Karpas-422 (cell line): ENCODE results near the gene EFS. TPM values are rescaled to one million over a fixed set of nuclear protein-coding genes. Genes with fewer than 3 reads are reported as not detected.
"Not testable (repeated sequence)": the region's sequence is repeated elsewhere in the genome, so short reads cannot be mapped to it uniquely, and the experiment has no call there.

Experiments used
- DNase-seq: peaks from one replicate; pipeline ENCODE4 v3.0.0-alpha.2; 2015
- H2AFZ ChIP-seq: fragments of 200-600 bp; sonication (generic); 2 replicates; pipeline ENCODE4 v1.6.1; 2014; ENCODE audit warnings: antibody characterized with exemption, low read length, mixed read lengths
- H3K27ac ChIP-seq: fragments of 200-600 bp; sonication (generic); 2 replicates; pipeline ENCODE4 v1.5.1; 2014; ENCODE audit warnings: mild to moderate bottlenecking, low read length, moderate library complexity
- H3K27me3 ChIP-seq: fragments of 200-600 bp; sonication (generic); 2 replicates; pipeline ENCODE4 v1.6.1; 2014; ENCODE audit warnings: low read length, mixed read lengths
- H3K36me3 ChIP-seq: fragments of 200-600 bp; sonication (generic); 2 replicates; pipeline ENCODE4 v1.6.1; 2014; ENCODE audit warnings: low read length, mixed read lengths; ENCODE audit not compliant: insufficient read depth
- H3K4me1 ChIP-seq: fragments of 200-600 bp; sonication (generic); 2 replicates; pipeline ENCODE4 v1.6.1; 2014; ENCODE audit warnings: mild to moderate bottlenecking, low read length, mixed read lengths
- H3K4me2 ChIP-seq: fragments of 200-600 bp; sonication (generic); 2 replicates; pipeline ENCODE4 v1.6.1; 2014; ENCODE audit warnings: low read length, low read depth, mild to moderate bottlenecking; ENCODE audit not compliant: poor library complexity, severe bottlenecking
- H3K4me3 ChIP-seq: fragments of 200-600 bp; sonication (generic); 2 replicates; pipeline ENCODE4 v1.5.1; 2014; ENCODE audit warnings: mild to moderate bottlenecking, antibody characterized with exemption, low read length, mixed read lengths
- H3K79me2 ChIP-seq: fragments of 200-600 bp; sonication (generic); 2 replicates; pipeline ENCODE4 v1.6.1; 2014; ENCODE audit warnings: mild to moderate bottlenecking, low read length, mixed read lengths
- H3K9ac ChIP-seq: fragments of 200-600 bp; sonication (generic); 2 replicates; pipeline ENCODE4 v1.6.0; 2014; ENCODE audit warnings: low read length
- H3K9me2 ChIP-seq: fragments of 200-600 bp; sonication (generic), shearing (Covaris generic); replicated peaks from 2 replicates; pipeline ENCODE4 v1.6.0; 2014; ENCODE audit warnings: mild to moderate bottlenecking, low read length, moderate library complexity; ENCODE audit not compliant: insufficient read depth
- H3K9me3 ChIP-seq: fragments of 300-700, 200-600 bp; sonication (generic); 2 replicates; pipeline ENCODE4 v1.6.1; 2014; ENCODE audit warnings: low read length, mixed read lengths
- H4K20me1 ChIP-seq: fragments of 200-600 bp; sonication (generic); 2 replicates; pipeline ENCODE4 v1.6.1; 2014; ENCODE audit warnings: mild to moderate bottlenecking, antibody characterized with exemption, low read length, low read depth; ENCODE audit not compliant: insufficient read depth
- total RNA-seq: library from RNA; depleted of rRNA; stranded (reverse); fragments of >200 nt; shearing (Covaris generic); gene quantifications from 2 replicates; pipeline ENCODE4 v1.2.3, GENCODE V29; 2014; ENCODE audit warnings: low replicate concordance

EFS gene
- total RNA-seq, 1 experiment from 2014 or later = not detected

GRCh38 chr14:23402296-23403138 lies 37.5 kb upstream of the EFS start:
- no peaks in the 10 kb centered on the region for H3K27me3 ChIP-seq
- H3K36me3 ChIP-seq = no peaks in the 10 kb centered on the region
- no peaks in the 10 kb centered on the region for H3K9me2 ChIP-seq
- no peak overlapping the region for H3K9ac ChIP-seq
- no peak overlapping the region for H3K4me3 ChIP-seq
- no peak for DNase-seq
- H3K9me3 ChIP-seq = no peaks in the 10 kb centered on the region
- peaks cover 16% of the 10 kb centered on the region for H3K4me1 ChIP-seq
- peaks cover 5% of the 10 kb centered on the region; the same call in 1 of the 2 replicates for H4K20me1 ChIP-seq
- no peak overlapping the region for H3K4me2 ChIP-seq
- H3K27ac ChIP-seq = no peak overlapping the region
- no peak overlapping the region for H2AFZ ChIP-seq
- H3K79me2 ChIP-seq = no peaks in the 10 kb centered on the region

- Histone ChIP-seq H3K4me1 (peaks cover 11% of the 10 kb centered on the region), H3K4me3 (no peak overlapping the region), H3K27me3 (no peaks in the 10 kb centered on the region), H3K27ac (no peak overlapping the region), H3K36me3 (no peaks in the 10 kb centered on the region), H3K9ac (no peak overlapping the region), H4K20me1 (0 out of 2 replicates have a peak, but pooled peaks cover 5% of the 10 kb centered on the region), H2AFZ (no peak overlapping the region), H3K4me2 (no peak overlapping the region), H3K9me2 (no peaks in the 10 kb centered on the region), H3K9me3 (no peaks in the 10 kb centered on the region), H3K79me2 (no peaks in the 10 kb centered on the region)
- DNase-seq = no peak
These were observed 36.3 kb upstream of the EFS start for GRCh38 chr14:23401291-23401690.

- H3K36me3 ChIP-seq, H3K9me2 ChIP-seq, DNase-seq, H3K27ac ChIP-seq, H3K9me3 ChIP-seq, H3K4me2 ChIP-seq, H4K20me1 ChIP-seq, H3K4me3 ChIP-seq, H2AFZ ChIP-seq, H3K79me2 ChIP-seq, H3K4me1 ChIP-seq, H3K9ac ChIP-seq, H3K27me3 ChIP-seq: not testable (repeated sequence)
These were observed 35.7 kb upstream of the EFS start for GRCh38 chr14:23400496-23401149.

GRCh38 chr14:23399591-23399990 lies 34.6 kb upstream of the EFS start:
- H3K4me2 ChIP-seq = no peak overlapping the region
- no peak overlapping the region for H3K27ac ChIP-seq
- H3K9ac ChIP-seq = no peak overlapping the region
- H3K79me2 ChIP-seq = no peaks in the 10 kb centered on the region
- no peak overlapping the region for H3K4me3 ChIP-seq
- no peaks in the 10 kb centered on the region for H3K27me3 ChIP-seq
- no peak overlapping the region for H2AFZ ChIP-seq
- no peak for DNase-seq
- H3K36me3 ChIP-seq = no peaks in the 10 kb centered on the region
- H3K9me2 ChIP-seq = no peaks in the 10 kb centered on the region
- 0 out of 2 replicates have a peak, but pooled peaks cover 5% of the 10 kb centered on the region for H4K20me1 ChIP-seq
- H3K4me1 ChIP-seq = peaks cover 4% of the 10 kb centered on the region; the same call in 1 of the 2 replicates
- no peaks in the 10 kb centered on the region for H3K9me3 ChIP-seq

- no peaks in the 10 kb centered on the region for H3K79me2 ChIP-seq
- H3K27me3 ChIP-seq = no peaks in the 10 kb centered on the region
- no peaks in the 10 kb centered on the region for H3K36me3 ChIP-seq
- no peak overlapping the region for H3K27ac ChIP-seq
- H3K9ac ChIP-seq = no peak overlapping the region
- no peak overlapping the region for H2AFZ ChIP-seq
- H3K4me2 ChIP-seq = no peak overlapping the region
- H3K9me2 ChIP-seq = no peaks in the 10 kb centered on the region
- 0 out of 2 replicates have a peak, but pooled peaks cover 3% of the 10 kb centered on the region for H4K20me1 ChIP-seq
- peaks cover 4% of the 10 kb centered on the region; the same call in 1 of the 2 replicates for H3K4me1 ChIP-seq
- DNase-seq = no peak
- no peak overlapping the region for H3K4me3 ChIP-seq
- no peaks in the 10 kb centered on the region for H3K9me3 ChIP-seq
These were observed 34.2 kb upstream of the EFS start for GRCh38 chr14:23399136-23399535.

- no peak overlapping the region for H3K4me3 ChIP-seq
- no peaks in the 10 kb centered on the region for H3K79me2 ChIP-seq
- no peak overlapping the region for H3K9ac ChIP-seq
- no peak overlapping the region for H3K4me2 ChIP-seq
- H3K27ac ChIP-seq = no peak overlapping the region
- no peak overlapping the region for H2AFZ ChIP-seq
- no peak for DNase-seq
- no peaks in the 10 kb centered on the region for H3K9me2 ChIP-seq
- no peaks in the 10 kb centered on the region for H4K20me1 ChIP-seq
- peaks cover 4% of the 10 kb centered on the region; the same call in 1 of the 2 replicates for H3K4me1 ChIP-seq
- no peaks in the 10 kb centered on the region for H3K36me3 ChIP-seq
- no peaks in the 10 kb centered on the region for H3K27me3 ChIP-seq
- no peaks in the 10 kb centered on the region for H3K9me3 ChIP-seq
These were observed 33.4 kb upstream of the EFS start for GRCh38 chr14:23398348-23398747.

GRCh38 chr14:23396781-23397407 lies 31.9 kb upstream of the EFS start:
- Histone ChIP-seq H3K4me1 (peaks cover 4% of the 10 kb centered on the region; the same call in 1 of the 2 replicates), H3K27me3 (no peaks in the 10 kb centered on the region), H3K9me2 (no peaks in the 10 kb centered on the region), H3K9me3 (no peaks in the 10 kb centered on the region), H3K36me3 (no peaks in the 10 kb centered on the region), H3K4me2 (no peak overlapping the region), H3K4me3 (no peak overlapping the region), H3K9ac (no peak overlapping the region), H3K79me2 (no peaks in the 10 kb centered on the region), H2AFZ (no peak overlapping the region), H3K27ac (no peak overlapping the region), H4K20me1 (no peaks in the 10 kb centered on the region)
- no peak for DNase-seq

- Histone ChIP-seq H3K27me3 (no peaks in the 10 kb centered on the region), H3K36me3 (no peaks in the 10 kb centered on the region)
These were observed 31.2 kb upstream of the EFS start for GRCh38 chr14:23396126-23396525.

More at GRCh38 chr14:23396126-23396525, 31.2 kb upstream of the EFS start:
- Histone ChIP-seq H3K79me2 (no peaks in the 10 kb centered on the region), H2AFZ (no peak overlapping the region), H3K4me2 (no peak overlapping the region), H3K4me3 (no peak overlapping the region), H3K27ac (no peak overlapping the region), H4K20me1 (no peaks in the 10 kb centered on the region), H3K9me2 (no peaks in the 10 kb centered on the region), H3K9me3 (no peaks in the 10 kb centered on the region), H3K4me1 (peaks cover 4% of the 10 kb centered on the region; the same call in 1 of the 2 replicates), H3K9ac (no peak overlapping the region)
- DNase-seq = no peak
